HEK293T (cell line): ENCODE results near the gene SPEM3.

Experiments used
- FOXA1 ChIP-seq: fragments of 450-650 bp; IDR thresholded peaks from 2 replicates; pipeline ENCODE4 v1.6.1; 2016; ENCODE audit warnings: mild to moderate bottlenecking
- SUZ12 ChIP-seq: fragments of 450-650 bp; IDR thresholded peaks from 2 replicates; pipeline ENCODE4 v1.6.1; 2016; ENCODE audit warnings: mild to moderate bottlenecking

GRCh38 chr17:7384489-7385081 lies 44.1 kb upstream of the SPEM3 start:
- TF ChIP-seq SUZ12 (no peak), FOXA1 (no peak)
